GM12801 (cell line): ENCODE measurements around the gene VSIR.

Experiments
- TF ChIP-seq, protein P1 (sequence below): IDR thresholded peaks from one replicate; pipeline ENCODE4 v1.5.1; 2011; ENCODE audit warnings: control low read depth; ENCODE audit not compliant: insufficient read length; ENCODE audit errors: extremely low read depth

Gene VSIR

DNA sequence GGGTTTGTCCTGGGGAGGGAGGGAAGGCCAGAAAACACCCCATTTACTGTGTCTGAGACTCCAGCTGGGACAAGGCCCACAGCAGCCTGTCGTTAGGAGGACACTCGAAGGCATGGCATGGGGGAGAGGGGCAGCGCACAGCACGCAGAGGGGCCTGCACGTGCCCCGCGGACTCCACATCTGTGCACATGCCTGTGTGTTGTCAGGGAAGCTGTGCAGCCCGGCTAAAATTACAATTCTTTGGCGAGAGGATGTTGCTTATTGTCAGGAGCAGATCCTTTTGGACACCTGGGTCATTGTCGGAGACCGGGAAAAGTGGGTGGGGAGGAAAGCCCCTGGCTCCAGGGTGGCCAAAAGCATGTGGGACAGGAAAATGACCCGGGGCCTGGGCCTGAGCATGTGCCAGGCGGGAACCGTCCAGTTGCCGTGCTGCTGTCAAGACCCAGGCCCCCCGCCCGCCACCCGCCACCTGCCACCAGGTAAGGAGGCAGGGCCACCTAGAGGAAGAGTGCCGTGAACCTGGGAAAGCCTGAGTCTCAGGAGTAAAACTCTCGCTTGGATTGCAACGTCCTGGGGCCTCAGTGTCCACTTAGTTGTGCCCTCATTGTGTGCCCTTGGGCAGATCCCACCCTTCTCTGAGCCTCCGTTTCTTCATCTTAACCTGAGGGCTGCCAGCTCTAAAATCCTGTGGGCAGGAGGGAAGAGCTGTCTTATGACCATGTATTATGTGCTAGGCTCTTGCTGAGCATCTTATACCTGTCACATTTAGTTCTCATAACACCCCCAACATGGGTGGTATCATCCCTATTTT lies 7.2 kb downstream of the VSIR start:
- TF ChIP-seq, protein P1, sequence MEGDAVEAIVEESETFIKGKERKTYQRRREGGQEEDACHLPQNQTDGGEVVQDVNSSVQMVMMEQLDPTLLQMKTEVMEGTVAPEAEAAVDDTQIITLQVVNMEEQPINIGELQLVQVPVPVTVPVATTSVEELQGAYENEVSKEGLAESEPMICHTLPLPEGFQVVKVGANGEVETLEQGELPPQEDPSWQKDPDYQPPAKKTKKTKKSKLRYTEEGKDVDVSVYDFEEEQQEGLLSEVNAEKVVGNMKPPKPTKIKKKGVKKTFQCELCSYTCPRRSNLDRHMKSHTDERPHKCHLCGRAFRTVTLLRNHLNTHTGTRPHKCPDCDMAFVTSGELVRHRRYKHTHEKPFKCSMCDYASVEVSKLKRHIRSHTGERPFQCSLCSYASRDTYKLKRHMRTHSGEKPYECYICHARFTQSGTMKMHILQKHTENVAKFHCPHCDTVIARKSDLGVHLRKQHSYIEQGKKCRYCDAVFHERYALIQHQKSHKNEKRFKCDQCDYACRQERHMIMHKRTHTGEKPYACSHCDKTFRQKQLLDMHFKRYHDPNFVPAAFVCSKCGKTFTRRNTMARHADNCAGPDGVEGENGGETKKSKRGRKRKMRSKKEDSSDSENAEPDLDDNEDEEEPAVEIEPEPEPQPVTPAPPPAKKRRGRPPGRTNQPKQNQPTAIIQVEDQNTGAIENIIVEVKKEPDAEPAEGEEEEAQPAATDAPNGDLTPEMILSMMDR, result no peak

DNA sequence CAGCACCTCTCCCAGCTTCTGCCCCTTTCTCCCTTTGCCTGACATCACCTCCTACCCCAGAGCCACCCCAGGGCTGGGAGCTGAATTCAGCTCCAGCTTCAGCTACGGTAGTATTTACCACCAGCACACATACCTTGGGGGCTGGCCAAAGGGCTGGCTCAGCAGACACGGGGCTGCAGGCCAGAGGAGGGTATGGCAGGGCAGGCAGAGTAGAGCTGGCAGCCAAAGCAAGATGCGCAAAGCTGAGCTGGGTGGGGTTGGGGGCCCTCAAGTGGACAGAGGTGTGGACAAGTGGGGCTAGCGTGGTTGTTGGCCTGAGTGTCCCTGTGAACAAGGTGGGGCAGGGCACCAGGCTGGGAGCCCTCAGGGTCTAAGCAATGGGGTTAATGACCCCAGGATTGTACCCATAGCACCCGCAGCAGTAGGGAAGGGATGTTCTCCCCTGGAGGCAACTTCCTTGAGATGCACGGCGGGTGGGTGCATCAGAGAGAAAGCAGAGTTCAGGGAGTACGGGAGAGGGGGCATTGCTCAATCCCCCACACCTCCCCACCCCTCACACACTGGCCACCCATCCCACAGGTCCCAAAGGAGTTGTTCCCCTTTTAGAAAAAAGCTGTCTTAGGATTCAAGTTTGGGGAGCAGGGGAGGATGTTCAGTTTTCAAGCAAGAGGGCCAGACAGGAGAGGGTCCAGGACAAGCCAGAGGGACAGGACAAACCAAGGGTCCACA lies 8.0 kb downstream of the VSIR start:
- TF ChIP-seq, protein P1, result no peak

DNA sequence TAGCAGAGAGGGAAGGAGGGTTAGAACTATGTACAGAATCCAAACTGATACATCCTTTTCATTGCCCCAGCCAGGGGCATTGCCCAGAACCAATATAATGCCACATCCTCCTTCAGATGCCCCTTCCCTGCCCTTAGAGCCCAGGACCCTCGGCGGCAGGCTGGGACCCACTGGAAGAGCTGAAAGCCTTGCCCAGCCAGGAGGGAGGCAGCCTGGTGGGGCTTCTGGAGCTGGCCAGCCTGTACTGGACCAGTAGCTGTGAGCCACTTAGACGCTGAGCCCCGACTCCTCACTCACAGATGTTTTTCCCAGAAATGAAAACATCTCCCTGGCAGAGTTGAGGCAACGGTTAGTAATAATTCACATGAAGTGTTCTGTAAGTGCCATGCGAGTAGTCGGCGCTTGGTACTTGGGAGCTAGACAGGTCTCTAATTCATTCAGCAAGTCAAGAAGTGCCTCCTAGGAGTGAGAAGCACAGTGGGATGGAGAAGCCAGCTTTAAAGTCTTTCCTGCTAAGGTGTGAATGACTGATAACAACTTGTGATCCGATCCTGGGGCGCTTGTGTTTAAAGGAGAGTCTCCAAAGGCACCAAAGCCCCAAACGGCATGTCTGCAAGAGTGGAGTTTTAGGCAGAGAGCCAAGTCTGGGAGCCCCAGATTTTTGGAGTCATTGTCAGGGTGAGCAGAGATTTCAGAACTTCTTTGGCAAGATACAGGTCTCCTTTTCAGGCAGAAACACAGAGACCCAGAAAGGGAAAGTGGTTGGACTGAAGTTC lies 9.8 kb downstream of the VSIR start:
- TF ChIP-seq, protein P1, result no peak

DNA sequence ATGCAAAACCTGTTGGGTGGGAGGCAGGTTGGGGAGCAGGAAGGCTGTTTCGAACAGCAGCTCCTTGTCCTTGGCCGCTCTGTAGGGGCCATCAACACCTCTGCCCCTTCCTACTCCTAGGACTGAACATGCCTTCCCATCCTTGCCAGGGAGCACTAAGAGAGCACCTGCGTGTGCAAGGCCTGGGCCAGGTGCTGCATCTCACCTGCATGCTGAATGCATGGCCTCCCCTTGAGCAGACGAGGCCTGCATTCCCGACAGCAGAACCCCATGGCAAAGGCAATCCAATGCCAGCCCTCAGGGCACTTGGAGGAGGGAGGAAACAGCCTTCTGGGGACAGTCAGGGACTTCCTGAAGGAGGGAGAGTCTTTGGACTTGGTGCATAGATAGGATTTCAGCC lies 11.0 kb downstream of the VSIR start:
- TF ChIP-seq, protein P1, result no peak

DNA sequence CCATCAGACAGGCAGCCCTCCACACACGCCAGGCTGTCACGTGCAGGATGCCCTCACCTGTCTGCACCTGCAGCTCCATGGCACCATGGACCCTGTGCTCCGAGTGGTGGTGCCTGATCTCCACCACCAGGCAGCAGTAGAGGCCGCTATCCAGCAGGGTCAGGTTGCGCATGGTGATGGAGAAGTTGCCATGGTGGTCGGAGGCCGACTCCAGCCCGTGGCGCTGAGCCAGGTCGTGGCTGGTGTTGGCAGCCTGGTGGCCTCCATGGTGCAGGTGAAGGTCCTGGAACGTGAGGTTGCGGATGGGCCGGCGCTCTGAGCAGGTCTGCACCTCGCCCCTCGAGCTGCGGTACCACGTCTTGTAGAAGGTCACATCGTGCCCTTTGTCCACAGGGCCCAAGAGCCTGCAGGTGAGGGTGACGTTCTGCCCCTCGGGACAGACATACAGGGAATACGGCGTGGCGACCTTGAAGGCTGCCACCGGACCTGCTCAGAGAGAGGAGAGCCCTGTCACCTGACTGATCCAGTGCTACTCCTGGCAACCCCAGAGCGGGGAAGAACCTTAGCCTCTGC lies 11.7 kb downstream of the VSIR start:
- TF ChIP-seq, protein P1, result no peak

DNA sequence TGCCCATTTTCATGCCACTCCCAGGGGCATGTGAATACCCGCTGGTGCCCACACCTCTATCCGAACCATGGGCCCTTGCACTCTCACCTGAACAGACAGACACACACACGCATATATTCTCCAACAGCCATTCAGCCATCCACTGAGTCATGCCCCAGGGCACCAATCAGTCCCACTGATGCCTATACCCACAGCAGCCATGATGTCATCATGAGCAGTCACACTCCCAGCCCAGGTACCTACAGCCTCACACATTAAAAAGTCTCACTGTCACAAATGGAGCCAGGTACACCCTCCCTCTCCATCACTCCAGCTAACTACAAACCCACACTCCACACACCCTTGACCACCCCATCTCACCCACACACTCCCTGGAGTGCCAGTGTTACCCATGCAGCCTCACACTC lies 12.2 kb downstream of the VSIR start:
- TF ChIP-seq, protein P1, result no peak
